Psoas muscle (tissue), 8 donors: ENCODE data around the gene ACTR3C. TPM values are rescaled to one million over a fixed set of nuclear protein-coding genes. Genes with fewer than 3 reads are reported as not detected.

Experiments used
- ATAC-seq, 4 donors: fragments of 200-7000 bp; cut with Tn5 transposase; one replicate each; pipeline ENCODE4 v1.9.1; 2020; ENCODE audit warnings: moderate library complexity in 3 of 4, mild to moderate bottlenecking in 2 of 4
- DNase-seq, 2 donors: peaks; one replicate each; pipeline ENCODE4 v3.0.0-alpha.2; 2020
- H3K27ac ChIP-seq: fragments of 200-600 bp; one replicate; pipeline ENCODE4 v1.8.0; 2022
- H3K27me3 ChIP-seq, 3 donors: fragments of 200-600 bp in 1 of 3; one replicate each; pipeline versions ENCODE4 v1.6.1 to v1.8.0; 2013 to 2022; ENCODE audit warnings: low read length in 2 of 3, mild to moderate bottlenecking in 2 of 3, moderate library complexity in 1 of 3; ENCODE audit not compliant: insufficient read depth in 3 of 3
- H3K36me3 ChIP-seq, 2 donors: fragments of 200-600 bp in 1 of 2; one replicate each; pipeline versions ENCODE4 v1.6.1 to v1.8.0; 2013 to 2022; ENCODE audit warnings: low read depth in 1 of 2, mild to moderate bottlenecking in 1 of 2, moderate library complexity in 1 of 2; ENCODE audit not compliant: insufficient read depth in 1 of 2
- H3K4me1 ChIP-seq: fragments of 200-600 bp; one replicate; pipeline ENCODE4 v1.8.0; 2022
- H3K4me3 ChIP-seq: fragments of 200-600 bp; one replicate; pipeline ENCODE4 v1.8.0; 2022; ENCODE audit warnings: mild to moderate bottlenecking
- H3K9me3 ChIP-seq: fragments of 200-600 bp; one replicate; pipeline ENCODE4 v1.8.0; 2022
- CTCF ChIP-seq: fragments of 200-600 bp; IDR thresholded peaks from one replicate; pipeline ENCODE4 v1.8.0; 2022; ENCODE audit warnings: antibody characterized with exemption
- WGBS, 3 donors: extraction: QIAGEN DNeasy Blood & Tissue Kit; methylation state at CpG; one replicate each; pipeline versions ENCODE4 v1.1.6 to v1.1.7; 2013; 5-methylcytosine and 5-hydroxymethylcytosine counted together
- intact Hi-C, 2 donors: fragments of 100-400 bp; cut with DNase I; formaldehyde crosslinking; loops; one replicate each; pipeline versions ENCODE4 v1.11.0 to v1.14.2; 2022
- polyA plus RNA-seq, 3 donors: library from polyadenylated mRNA; stranded (reverse); fragments of 200-250 nt; gene quantifications; one replicate each; pipeline ENCODE4 v1.2.3, GENCODE V29; 2013
- total RNA-seq, 4 donors: library from RNA; stranded (reverse); fragmentation: NEBNext Ultra II Directional in 2 of 4; extraction: Animal tissue kit (Norgen Biotek cat#: 25700) in 2 of 4; gene quantifications; one replicate each; pipeline versions ENCODE4 v1.2.1 to v1.2.4, GENCODE V29; 2021 to 2023
- donor health status: healthy with polysubstance abuse.
- donor health status: DM: no; HTN: no; CAD: no; lungs with moderate emphysema.
- donor health status: Bipolar disorder and iron deficiency.
- donor health status: healthy.
- donor health status: DM: yes; HTN: yes; CAD: no.
- donor health status: DM: no; HTN: no; CAD: no.
- donor health status: DM: no; HTN: no; CAD: no.
- donor health status: DM: yes; HTN: yes; CAD: no.

The ACTR3C gene
- total and polyA plus RNA-seq, 7 donors = 0.71 to 3.7 (median 2.7) TPM

- Histone ChIP-seq H3K9me3 (no peaks in the 10 kb centered on the region), H3K27ac (no peak overlapping the region), H3K27me3 (peaks cover 0 to 12% (median 11%) of the 10 kb centered on the region in 3 donors), H3K4me3 (no peak overlapping the region), H3K36me3 (no peaks in the 10 kb centered on the region), H3K4me1 (no peaks in the 10 kb centered on the region)
- TF ChIP-seq CTCF = no peak
- WGBS, 3 donors = 82 to 91% (median 90%) methylated on average over 5 of the region's 5 CpGs
- no peak for DNase-seq
- ATAC-seq = no peak
- intact Hi-C loops = no loop called here
These were observed 23.6 kb upstream of the ACTR3C start for GRCh38 chr7:150346922-150347321.

- Histone ChIP-seq H3K36me3 (no peaks in the 10 kb centered on the region), H3K27me3 (peaks cover 0 to 31% (median 17%) of the 10 kb centered on the region in 3 donors), H3K9me3 (no peaks in the 10 kb centered on the region), H3K4me3 (no peak overlapping the region), H3K27ac (no peak overlapping the region), H3K4me1 (peaks cover 4% of the 10 kb centered on the region)
- no peak for TF ChIP-seq CTCF
- WGBS, 3 donors = 80 to 86% (median 83%) methylated on average over 1 of the region's 1 CpG
- intact Hi-C loops = no loop called here
- no peak for DNase-seq
- ATAC-seq = no peak
These were observed 21.7 kb upstream of the ACTR3C start for GRCh38 chr7:150345012-150345411.

- H3K27me3 ChIP-seq = peaks cover 0 to 36% (median 17%) of the 10 kb centered on the region in 3 donors
These were observed 21.0 kb upstream of the ACTR3C start for GRCh38 chr7:150344299-150344698.

GRCh38 chr7:150343225-150343624, 19.9 kb upstream of the ACTR3C start:
- H3K4me3 ChIP-seq = no peak overlapping the region
- H3K36me3 ChIP-seq = no peaks in the 10 kb centered on the region
- no peak for TF ChIP-seq CTCF
- ATAC-seq (no peak), DNase-seq (no peak)
- no peaks in the 10 kb centered on the region for H3K9me3 ChIP-seq
- H3K27ac ChIP-seq = no peak overlapping the region
- 76 to 90% (median 86%) methylated on average over 2 of the region's 2 CpGs for WGBS, 3 donors
- intact Hi-C loops = no loop called here
- peaks cover 0 to 36% (median 17%) of the 10 kb centered on the region in 3 donors for H3K27me3 ChIP-seq
- H3K4me1 ChIP-seq = peaks cover 6% of the 10 kb centered on the region

More at GRCh38 chr7:150344299-150344698, 21.0 kb upstream of the ACTR3C start:
- intact Hi-C loops = no loop called here
- Histone ChIP-seq H3K27ac (no peak overlapping the region), H3K4me3 (no peak overlapping the region), H3K4me1 (peaks cover 6% of the 10 kb centered on the region), H3K9me3 (no peaks in the 10 kb centered on the region), H3K36me3 (no peaks in the 10 kb centered on the region)
- no peak for DNase-seq
- no peak for ATAC-seq
- TF ChIP-seq CTCF = no peak

- no peaks in the 10 kb centered on the region for H3K9me3 ChIP-seq
- TF ChIP-seq CTCF = no peak
- H3K27me3 ChIP-seq = peaks cover 0 to 36% (median 17%) of the 10 kb centered on the region in 3 donors
- no peaks in the 10 kb centered on the region for H3K36me3 ChIP-seq
- ATAC-seq (no peak), DNase-seq (no peak)
- H3K4me1 ChIP-seq = peaks cover 6% of the 10 kb centered on the region
- 76 to 82% (median 77%) methylated on average over 9 of the region's 9 CpGs for WGBS, 3 donors
- H3K27ac ChIP-seq = no peak overlapping the region
- no peak overlapping the region for H3K4me3 ChIP-seq
- intact Hi-C loops = no loop called here
These were observed 18.7 kb upstream of the ACTR3C start for GRCh38 chr7:150342121-150342408.
